ENCODE data around the gene FLT3.
A peak's percentile ranks its signal among the peaks of the same experiment; 100 is the strongest.

Gene FLT3

GRCh38 chr13:28044608-28045007 lies 55.8 kb downstream of the FLT3 start:
- Histone ChIP-seq H3K36me3 (replicated peaks; ENCODE audit: low read depth, low read length) (peaks cover 12% of the 10 kb centered on the region), H3K4me1 (ENCODE audit: low read length) (peaks cover 89% of the 10 kb centered on the region), H2AFZ (ENCODE audit: low read depth, low read length) (no peak overlapping the region), H3K27ac (ENCODE audit: low read length) (peak overlapping the region; percentile 82; the same call in 1 of the 2 replicates), H3K27me3 (ENCODE audit: low read depth, low read length) (no peaks in the 10 kb centered on the region), H3K4me2 (ENCODE audit: low read length) (no peak overlapping the region), H4K20me1 (ENCODE audit: insufficient read depth, low read length) (no peaks in the 10 kb centered on the region), H3K9me3 (ENCODE audit: insufficient read depth, low read length) (peaks cover 5% of the 10 kb centered on the region; the same call in 1 of the 2 replicates), H3K4me3 (ENCODE audit: low read length) (no peak overlapping the region), H3K9ac (ENCODE audit: low read length) (no peak overlapping the region), H3K79me2 (ENCODE audit: low read length) (no peaks in the 10 kb centered on the region)
- TF ChIP-seq, protein P1, sequence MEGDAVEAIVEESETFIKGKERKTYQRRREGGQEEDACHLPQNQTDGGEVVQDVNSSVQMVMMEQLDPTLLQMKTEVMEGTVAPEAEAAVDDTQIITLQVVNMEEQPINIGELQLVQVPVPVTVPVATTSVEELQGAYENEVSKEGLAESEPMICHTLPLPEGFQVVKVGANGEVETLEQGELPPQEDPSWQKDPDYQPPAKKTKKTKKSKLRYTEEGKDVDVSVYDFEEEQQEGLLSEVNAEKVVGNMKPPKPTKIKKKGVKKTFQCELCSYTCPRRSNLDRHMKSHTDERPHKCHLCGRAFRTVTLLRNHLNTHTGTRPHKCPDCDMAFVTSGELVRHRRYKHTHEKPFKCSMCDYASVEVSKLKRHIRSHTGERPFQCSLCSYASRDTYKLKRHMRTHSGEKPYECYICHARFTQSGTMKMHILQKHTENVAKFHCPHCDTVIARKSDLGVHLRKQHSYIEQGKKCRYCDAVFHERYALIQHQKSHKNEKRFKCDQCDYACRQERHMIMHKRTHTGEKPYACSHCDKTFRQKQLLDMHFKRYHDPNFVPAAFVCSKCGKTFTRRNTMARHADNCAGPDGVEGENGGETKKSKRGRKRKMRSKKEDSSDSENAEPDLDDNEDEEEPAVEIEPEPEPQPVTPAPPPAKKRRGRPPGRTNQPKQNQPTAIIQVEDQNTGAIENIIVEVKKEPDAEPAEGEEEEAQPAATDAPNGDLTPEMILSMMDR (IDR thresholded peaks at IDR 0.05; ENCODE audit: low read depth, low read length), result no peak
- no peak for TF ChIP-seq EZH2phosphoT487 (IDR thresholded peaks at IDR 0.05; ENCODE audit: low read depth)

GRCh38 chr13:28043224-28043623 lies 57.2 kb downstream of the FLT3 start:
- Histone ChIP-seq H3K9me3 (ENCODE audit: insufficient read depth, low read length) (peaks cover 5% of the 10 kb centered on the region; the same call in 1 of the 2 replicates), H3K27ac (ENCODE audit: low read length) (peak overlapping the region; percentile 82), H3K9ac (ENCODE audit: low read length) (peak overlapping the region; percentile 41; the same call in 1 of the 2 replicates), H3K79me2 (ENCODE audit: low read length) (no peaks in the 10 kb centered on the region), H3K4me2 (ENCODE audit: low read length) (peak overlapping the region; percentile 50), H4K20me1 (ENCODE audit: insufficient read depth, low read length) (no peaks in the 10 kb centered on the region), H3K27me3 (ENCODE audit: low read depth, low read length) (no peaks in the 10 kb centered on the region), H2AFZ (ENCODE audit: low read depth, low read length) (no peak overlapping the region), H3K4me3 (ENCODE audit: low read length) (peak overlapping the region; percentile 22), H3K36me3 (replicated peaks; ENCODE audit: low read depth, low read length) (peaks cover 12% of the 10 kb centered on the region), H3K4me1 (ENCODE audit: low read length) (peaks cover 75% of the 10 kb centered on the region)
- TF ChIP-seq, protein P1 (IDR thresholded peaks at IDR 0.05; ENCODE audit: low read depth, low read length), result no peak
- no peak for TF ChIP-seq EZH2phosphoT487 (IDR thresholded peaks at IDR 0.05; ENCODE audit: low read depth)

DNA sequence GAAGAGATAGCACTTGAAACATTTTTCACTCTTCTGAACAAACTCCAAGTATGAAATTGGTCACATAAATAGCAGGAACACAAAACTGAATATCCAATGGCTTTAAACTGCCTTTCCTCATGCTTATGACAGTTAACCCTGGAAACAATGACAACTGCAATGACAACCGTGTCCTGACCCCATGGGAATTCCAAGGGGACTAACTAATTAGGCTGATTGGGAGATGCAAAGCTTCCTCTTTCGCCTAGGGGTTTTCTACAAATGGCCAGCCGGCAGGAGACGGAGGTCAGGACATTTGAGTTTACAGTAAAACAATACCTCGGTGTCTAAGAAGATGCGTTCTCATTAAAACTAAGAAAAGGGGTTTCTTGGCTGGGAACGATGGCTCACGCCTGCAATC lies 58.9 kb downstream of the FLT3 start:
- Histone ChIP-seq H3K9ac (ENCODE audit: low read length) (no peak overlapping the region), H3K4me2 (ENCODE audit: low read length) (no peak overlapping the region), H3K79me2 (ENCODE audit: low read length) (no peaks in the 10 kb centered on the region), H4K20me1 (ENCODE audit: insufficient read depth, low read length) (no peaks in the 10 kb centered on the region), H3K27me3 (ENCODE audit: low read depth, low read length) (no peaks in the 10 kb centered on the region), H3K9me3 (ENCODE audit: insufficient read depth, low read length) (no peaks in the 10 kb centered on the region), H3K4me1 (ENCODE audit: low read length) (peaks cover 71% of the 10 kb centered on the region), H3K4me3 (ENCODE audit: low read length) (no peak overlapping the region), H2AFZ (ENCODE audit: low read depth, low read length) (no peak overlapping the region), H3K36me3 (replicated peaks; ENCODE audit: low read depth, low read length) (peaks cover 6% of the 10 kb centered on the region), H3K27ac (ENCODE audit: low read length) (no peak overlapping the region)
- TF ChIP-seq, protein P1 (IDR thresholded peaks at IDR 0.05; ENCODE audit: low read depth, low read length), result no peak
- TF ChIP-seq EZH2phosphoT487 (IDR thresholded peaks at IDR 0.05; ENCODE audit: low read depth), result no peak

DNA sequence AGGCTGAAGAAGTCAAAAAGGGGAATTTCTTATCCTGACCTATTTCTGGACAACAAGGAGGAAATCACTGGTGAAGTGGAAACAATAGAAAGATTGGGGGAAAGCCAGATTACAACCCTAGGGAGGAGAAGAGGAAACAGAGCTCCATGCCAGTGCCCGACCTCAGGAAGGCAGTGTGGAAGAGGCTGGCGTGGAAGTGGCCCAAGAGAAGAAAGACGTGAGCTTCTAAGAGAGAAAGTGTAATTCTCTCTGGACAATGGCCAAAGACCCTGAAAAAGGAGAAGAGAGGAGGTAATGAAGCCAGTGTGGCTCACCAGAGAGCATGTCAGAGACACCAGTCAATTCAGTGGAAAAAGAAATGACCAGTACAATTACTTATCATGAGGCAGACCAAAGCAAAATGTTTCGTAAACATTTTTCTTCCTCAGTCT lies 59.3 kb downstream of the FLT3 start:
- Histone ChIP-seq H3K27me3 (ENCODE audit: low read depth, low read length) (no peaks in the 10 kb centered on the region), H2AFZ (ENCODE audit: low read depth, low read length) (no peak overlapping the region), H3K9me3 (ENCODE audit: insufficient read depth, low read length) (no peaks in the 10 kb centered on the region), H4K20me1 (ENCODE audit: insufficient read depth, low read length) (no peaks in the 10 kb centered on the region), H3K4me1 (ENCODE audit: low read length) (peaks cover 67% of the 10 kb centered on the region), H3K79me2 (ENCODE audit: low read length) (no peaks in the 10 kb centered on the region), H3K9ac (ENCODE audit: low read length) (no peak overlapping the region), H3K4me3 (ENCODE audit: low read length) (no peak overlapping the region), H3K4me2 (ENCODE audit: low read length) (no peak overlapping the region), H3K27ac (ENCODE audit: low read length) (no peak overlapping the region), H3K36me3 (replicated peaks; ENCODE audit: low read depth, low read length) (peaks cover 6% of the 10 kb centered on the region)
- TF ChIP-seq, protein P1 (IDR thresholded peaks at IDR 0.05; ENCODE audit: low read depth, low read length), result no peak
- TF ChIP-seq EZH2phosphoT487 (IDR thresholded peaks at IDR 0.05; ENCODE audit: low read depth), result no peak

Measured in OCI-LY3 (cell line).